GM19438 (cell line): ENCODE results near the gene TNFRSF8.
"Not testable (repeated sequence)": the region's sequence is repeated elsewhere in the genome, so short reads cannot be mapped to it uniquely, and the experiment has no call there.

Experiments
- ATAC-seq: cut with Tn5 transposase; IDR thresholded peaks from one replicate; pipeline ENCODE4 v1.9.1; 2021; ENCODE audit warnings: low read depth; ENCODE audit not compliant: unreplicated experiment

The TNFRSF8 gene

DNA sequence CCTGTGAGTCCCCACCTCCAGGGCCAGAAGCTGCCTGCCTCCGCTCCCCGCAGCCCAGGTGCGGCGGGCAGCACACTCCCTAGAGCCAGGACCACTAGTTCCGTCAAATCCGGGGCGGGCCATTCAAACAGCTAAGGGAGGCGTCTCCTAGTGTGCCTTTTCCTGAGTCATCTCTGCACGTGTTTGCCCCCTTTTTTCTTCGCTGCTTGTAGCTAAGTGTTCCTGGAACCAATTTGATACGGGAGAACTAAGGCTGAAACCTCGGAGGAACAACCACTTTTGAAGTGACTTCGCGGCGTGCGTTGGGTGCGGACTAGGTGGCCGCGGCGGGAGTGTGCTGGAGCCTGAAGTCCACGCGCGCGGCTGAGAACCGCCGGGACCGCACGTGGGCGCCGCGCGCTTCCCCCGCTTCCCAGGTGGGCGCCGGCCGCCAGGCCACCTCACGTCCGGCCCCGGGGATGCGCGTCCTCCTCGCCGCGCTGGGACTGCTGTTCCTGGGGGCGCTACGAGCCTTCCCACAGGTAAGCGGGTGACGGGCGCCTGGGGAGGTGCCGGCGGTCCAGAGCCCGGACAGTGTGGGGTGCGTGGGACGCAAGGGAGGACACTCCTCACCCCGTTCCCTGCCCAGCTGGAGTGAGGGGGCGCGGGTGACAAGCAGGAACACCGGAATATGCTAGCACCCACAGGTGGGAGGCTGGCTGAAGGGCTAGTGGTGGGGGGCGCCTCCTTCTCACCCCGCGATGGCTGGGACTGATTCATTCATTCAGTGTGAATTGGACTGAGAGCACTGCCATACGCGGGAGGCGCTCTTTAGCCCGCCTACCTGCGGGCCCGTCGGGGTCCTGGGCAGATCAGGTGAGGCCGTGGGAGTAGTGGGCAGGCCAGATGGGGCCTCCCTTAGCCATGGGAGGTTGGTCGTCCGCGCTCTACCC lies at the start of gene TNFRSF8:
Gene TNFRSF8, plus strand, starts transcription at position 163 of the 932 bp plus-strand sequence. Its CDS starts 296 bp downstream, at position 459.
- ATAC-seq, result no peak

DNA sequence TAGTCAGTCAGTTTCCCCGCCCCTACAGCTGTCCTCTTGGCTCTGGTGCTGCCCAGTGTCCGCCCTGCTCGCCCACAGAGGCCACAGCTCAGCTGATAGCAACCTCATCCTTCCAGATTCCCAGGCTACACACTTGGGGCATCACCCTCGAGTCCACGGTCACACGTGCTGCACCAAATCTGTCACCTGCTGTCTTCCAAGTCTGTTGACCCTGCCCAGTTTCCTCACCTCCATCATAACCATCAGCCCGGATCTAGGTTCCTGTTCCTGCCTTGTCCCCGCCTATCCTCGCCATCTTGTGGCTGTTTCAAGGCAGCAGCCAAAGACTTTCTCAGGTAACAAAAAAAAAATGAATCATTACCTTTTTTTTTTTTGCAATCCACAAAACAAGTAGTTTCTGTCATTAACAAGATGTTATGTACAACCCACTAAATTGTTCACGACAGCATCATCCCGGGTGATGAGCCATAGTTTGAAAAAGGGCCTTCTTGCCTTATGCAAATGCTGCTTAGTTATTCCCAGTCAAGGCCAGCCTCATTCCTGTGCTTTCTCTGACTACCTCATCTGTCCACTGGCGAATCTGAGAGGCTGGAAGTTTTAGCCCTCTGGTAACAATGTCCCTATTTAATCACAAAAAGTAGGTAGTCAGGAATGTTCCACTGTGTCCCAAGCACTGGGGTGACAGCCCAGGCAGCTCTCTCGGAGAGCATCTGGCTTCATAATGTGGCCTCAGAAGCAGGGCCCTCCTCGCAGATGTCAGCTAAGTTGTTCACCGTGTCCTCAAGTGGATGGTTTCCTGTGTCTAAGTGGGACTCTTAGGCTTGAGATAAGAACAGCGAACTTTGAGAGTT lies 48.7 kb upstream of the TNFRSF8 start:
- no peak for ATAC-seq

DNA sequence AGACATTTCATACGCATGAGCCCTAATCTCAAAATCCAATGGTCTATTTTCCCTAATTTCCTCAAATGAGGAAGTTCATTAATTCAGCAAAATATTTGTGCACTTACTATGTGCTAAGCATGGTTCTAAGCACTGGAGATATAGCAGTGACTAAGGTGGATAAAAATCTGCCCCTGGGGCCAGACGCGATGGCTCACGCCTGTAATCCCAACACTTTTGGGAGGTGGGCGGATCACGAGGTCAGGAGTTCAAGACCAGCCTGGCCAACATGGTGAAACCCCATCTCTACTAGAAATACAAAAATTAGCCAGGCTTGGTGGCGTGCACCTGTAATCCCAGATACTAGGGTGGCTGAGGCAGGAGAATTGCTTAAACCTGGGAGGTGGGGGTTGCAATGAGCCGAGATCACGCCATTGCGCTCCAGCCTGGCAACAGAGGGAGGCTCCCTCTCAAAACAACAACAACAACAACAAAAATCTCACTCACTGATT lies 48.1 kb upstream of the TNFRSF8 start:
- ATAC-seq, result no peak

DNA sequence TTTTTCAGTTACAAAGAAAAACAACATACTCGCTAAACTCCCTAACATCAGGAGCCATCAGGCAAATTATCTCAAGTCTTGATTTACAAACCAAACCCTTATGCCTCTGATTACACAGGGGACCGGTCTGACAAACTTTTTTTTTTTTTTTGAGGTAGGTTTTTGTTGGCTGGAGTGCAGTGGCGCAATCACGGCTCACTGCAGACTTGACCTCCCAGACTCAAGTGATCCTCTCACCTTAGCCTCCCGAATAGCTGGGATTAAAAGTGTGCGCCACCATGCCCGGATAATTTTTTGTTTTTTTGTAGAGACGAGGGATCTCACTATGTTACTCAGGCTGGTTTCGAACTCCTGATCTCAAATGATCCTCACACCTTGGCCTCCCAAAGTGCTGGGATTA lies 47.6 kb upstream of the TNFRSF8 start:
- ATAC-seq, result no peak

DNA sequence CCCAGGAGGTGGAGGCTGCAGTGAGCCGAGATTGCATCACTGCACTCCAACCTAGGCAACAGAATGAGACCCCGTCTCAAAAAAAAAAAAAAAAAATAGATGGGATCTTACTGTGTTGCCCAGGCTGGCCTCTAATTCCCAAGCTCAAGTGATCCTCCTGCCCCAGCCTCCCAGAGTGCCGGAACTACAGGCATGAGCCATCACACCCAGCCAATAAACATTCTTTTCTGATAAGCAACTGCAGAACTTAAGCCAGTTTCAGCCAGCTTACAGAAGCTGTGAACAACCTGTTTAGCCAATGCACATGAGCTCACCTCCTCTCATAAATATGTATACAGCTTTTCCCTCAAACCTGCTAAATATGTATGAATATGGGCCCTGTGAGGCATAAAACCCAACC lies 46.9 kb upstream of the TNFRSF8 start:
- no peak for ATAC-seq

DNA sequence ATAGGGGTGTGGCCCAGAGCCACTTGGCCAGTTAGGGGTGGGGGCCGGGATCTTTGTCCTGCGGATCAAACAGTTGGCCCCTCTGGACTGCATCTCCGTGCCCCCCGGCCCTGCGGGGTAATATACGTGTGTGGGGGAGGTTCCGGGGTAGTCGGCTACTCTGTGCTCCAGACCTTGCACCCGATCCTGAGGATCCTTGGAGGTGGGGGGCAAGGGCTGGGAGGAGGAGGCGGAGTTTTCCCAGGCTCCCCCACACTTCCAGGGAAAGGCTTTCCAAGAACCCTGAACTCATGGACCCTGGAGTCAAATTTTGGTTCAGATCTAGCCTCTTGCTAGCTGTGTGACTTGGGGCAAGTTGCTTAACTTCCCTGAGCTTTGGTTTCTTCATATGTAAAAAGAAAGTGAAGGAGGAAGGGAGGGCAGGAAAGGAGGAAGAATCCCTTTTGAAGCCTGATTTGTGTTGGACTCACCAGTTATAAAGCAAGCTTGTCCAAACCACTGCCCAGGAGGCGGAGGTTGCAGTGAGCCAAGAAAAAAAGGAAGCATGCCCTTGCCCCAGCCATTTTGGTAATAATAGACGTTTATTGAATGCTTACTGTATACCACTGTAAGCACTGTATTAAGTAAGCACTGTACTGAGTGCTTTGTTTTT lies 43.1 kb upstream of the TNFRSF8 start:
- ATAC-seq, result peak; percentile 7

DNA sequence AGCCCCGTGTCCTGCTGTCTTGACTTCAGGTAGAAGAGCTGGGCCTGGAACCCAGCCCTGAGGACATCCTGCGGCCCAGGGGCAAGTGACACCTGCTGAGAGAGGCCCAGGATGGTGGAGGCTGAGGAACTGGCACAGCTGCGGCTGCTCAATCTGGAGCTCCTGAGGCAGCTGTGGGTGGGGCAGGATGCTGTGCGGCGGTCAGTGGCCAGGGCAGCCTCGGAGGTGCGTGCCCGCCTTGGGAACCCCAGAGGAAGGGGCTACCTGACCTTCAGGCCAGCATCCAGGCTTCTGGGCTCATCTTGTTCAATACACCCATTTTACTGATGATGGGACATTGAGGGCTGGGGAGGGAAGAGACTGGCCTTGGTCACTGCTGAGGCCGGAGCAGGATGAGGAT lies 41.5 kb upstream of the TNFRSF8 start:
- no peak for ATAC-seq

DNA sequence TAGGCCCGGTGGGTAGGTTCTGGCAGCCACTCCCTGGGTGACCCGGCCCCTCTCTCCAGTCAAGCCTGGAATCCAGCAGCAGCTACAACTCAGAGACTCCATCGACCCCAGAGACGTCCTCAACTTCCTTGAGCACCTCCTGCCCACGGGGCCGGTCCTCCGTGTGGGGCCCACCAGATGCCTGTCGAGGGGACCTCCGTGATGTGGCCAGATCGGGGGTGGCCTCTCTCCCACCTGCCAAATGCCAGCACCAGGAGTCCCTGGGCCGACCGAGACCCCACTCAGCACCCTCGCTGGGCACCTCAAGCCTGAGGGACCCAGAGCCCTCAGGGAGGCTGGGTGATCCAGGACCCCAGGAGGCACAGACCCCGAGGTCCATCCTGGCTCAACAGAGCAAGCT lies 41.1 kb upstream of the TNFRSF8 start:
- ATAC-seq, result no peak

DNA sequence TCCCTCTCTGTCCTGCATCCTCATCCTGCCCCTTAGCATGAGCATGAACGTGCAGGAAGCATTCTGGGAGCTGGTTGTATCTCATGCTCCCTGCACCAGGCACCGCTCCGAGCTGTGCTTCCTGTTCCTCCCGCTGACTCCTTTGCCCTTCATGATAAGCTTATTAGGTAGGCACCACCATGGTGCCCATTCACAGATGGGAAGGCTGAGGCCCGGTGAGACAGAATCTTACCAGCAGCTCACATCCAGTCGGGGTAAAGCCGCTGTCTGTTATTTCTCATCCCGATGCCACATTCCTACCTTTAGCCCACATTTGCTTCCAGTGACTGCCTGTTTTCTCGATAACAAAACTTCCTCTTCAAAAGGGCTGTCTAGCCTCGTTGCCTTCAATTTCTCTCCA lies 36.5 kb upstream of the TNFRSF8 start:
- ATAC-seq, result no peak

DNA sequence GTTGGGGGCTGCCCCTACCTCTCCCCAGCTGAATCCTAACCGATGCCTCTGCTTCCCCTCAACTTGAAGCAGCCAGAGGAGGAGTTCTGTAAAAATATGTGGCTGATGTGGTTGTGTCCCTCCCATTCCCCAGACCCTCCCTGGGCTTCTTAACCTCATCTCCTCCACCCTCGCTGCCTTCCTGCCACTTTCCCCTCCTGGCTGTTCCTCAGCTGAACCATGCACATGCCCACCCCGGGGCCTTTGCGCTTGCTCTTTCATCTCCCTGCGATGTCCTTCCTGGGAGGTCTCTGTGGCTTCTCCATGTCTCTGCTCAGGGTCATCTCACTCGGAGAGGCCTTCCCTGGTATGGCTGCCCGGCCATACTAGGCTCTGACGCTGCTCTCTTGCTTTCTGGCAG lies 34.9 kb upstream of the TNFRSF8 start:
- ATAC-seq, result no peak

DNA sequence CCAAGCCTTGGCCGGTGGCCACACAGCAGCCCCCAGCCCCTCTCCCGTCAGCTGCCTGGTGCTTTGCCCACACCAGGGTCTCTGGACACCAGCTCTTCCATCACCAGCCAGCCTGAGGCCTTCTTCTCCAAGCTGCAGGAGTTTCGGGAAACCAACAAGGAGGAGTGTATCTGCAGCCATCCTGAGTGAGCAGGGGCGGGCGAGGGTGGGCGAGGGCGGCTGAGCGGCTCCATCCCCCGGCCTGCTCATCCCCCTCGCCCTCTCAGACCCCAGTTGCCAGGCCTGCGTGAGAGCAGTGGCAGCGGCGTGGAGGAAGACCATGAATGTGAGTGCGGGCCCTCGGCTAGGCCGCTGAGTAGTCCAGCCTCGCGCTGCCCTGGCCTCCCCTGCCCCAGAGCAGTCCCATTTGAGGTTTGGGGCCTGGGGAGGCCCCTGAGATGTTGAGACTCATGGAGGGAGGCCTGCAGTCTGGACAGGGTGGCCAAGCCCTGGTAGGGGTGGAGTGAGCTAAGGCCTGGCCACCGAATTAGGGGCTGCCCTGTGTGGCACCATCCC lies 34.1 kb upstream of the TNFRSF8 start:
- ATAC-seq, result no peak

DNA sequence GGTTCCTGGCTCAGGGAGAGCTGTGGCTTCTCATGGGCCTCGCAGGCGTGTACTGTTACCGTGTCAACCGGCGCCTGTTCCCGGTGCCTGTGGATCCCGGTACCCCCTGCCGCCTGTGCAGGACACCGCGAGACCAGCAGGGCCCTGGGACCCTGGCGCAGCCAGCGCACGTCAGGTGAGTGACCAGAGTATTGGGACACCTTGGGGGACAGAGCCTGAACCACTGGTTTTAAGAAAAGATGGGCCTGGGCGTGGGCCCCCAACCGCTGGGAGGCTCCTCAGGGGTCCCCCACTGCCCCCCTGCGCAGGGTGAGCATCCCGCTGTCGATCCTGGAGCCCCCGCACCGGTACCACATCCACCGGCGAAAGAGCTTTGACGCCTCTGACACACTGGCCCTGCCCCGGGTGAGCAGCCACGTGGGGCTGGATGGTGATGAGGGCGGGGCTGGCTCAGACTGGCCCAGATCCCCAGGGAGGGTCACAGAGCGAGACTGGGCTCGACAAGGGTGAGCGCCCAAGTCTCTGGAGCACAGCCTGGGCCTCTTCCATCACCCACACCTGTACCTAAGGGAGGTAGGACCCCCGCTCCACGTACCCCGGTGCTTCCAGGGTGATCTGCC lies 33.3 kb upstream of the TNFRSF8 start:
- no peak for ATAC-seq

DNA sequence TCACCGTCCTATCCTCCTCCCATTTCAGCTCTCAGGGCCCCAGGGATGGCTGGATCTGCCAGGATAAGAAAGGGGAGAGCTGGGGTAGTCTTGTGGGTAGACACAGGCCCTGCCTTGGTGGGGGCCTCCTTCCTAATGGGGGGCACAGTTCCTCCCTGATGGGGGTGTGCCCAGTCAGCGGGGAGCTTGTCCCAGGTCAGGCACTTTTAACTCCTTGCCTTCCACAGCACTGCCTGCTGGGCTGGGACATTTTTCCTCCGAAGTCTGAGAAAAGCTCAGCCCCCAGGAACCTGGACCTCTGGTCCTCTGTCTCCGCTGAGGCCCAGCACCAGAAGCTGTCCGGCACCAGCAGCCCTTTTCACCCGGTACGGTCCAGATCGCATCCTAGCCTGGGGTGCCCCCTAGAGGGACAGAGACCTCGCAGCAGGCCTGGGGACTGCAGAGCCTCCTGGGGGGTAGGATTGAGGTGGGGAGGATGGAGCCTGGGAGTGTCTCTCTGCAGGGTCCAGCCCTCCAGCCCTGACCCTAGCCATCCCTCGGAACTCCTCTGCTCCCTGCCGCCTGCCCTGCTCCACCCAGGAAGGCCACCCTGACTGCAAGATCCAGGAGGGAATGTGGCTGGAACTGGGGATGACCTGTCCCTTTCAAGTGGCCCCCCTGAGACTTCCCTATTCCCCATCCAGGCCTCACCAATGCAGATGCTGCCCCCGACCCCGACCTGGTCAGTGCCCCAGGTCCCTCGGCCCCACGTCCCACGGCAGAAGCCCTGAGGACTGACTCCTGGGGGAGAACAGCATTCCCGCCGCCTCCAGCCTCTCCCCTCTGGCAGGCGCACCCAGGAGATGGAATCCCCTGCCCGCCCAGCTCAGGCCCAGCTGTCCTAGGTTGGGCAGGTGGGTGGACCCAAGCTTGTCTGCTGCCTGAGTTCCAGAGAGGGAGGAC lies 31.8 kb upstream of the TNFRSF8 start:
- no peak for ATAC-seq

DNA sequence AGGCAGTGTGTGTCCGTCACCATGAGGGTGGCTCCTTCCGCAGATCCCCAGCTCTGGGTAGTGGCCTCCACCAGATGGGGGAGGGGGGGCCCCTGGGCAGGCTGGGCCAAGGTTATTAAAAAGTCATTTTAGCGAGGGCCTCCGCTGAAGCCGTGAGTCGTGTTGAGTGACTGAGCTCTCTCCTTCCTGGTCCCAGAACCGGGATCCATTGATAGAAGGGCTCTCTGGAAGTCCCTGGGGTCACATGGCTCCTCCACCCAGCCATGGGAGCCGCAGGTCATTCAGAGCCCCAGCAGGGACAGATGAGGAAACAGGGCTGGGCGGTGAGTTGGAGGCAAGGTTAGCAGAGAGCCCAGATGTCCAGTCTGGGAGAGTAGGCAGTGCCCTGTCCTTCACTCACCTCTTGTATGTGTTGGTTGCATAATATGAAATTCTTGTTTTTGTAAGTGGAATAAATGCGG lies 30.9 kb upstream of the TNFRSF8 start:
- no peak for ATAC-seq

DNA sequence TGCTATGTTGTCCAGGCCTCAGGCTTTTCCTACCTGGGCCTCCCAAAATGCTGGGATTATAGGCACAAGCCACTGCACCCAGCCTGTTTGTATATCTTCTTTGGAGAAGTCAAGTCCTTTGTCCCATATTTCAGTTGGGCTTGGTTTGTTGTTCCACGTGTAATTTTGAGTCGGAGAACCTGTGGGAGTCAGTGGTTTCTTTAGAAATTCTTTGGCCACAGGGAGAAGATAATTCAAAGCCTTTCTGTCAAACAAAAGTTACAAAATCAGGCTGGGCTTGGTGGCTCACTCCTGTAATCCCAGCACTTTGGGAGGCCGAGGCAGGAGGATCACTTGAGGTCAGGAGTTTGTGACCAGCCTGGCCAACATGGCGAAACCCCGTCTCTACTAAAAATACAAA lies 29.7 kb upstream of the TNFRSF8 start:
- ATAC-seq, result not testable (repeated sequence)

DNA sequence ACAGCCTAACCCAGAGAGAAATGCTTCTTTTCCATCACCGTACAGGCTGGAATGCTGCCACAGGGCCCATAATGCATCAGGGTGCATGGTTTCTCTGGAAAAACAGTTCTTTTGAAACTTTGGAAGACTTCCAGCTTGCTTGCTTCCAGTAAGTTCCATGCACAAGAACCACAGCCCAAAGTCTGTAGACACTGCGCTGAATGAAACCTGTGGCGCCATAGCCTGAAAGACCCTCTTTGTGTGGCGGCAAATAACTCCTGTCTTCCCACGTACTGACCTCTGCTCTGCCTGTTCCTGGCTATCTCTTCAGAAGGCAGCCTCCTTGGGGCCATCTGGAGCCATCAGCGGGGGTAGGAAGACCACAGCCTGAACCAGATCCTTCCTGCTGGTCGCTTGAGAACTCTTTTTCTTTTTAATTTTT lies 28.7 kb upstream of the TNFRSF8 start:
- ATAC-seq, result no peak

DNA sequence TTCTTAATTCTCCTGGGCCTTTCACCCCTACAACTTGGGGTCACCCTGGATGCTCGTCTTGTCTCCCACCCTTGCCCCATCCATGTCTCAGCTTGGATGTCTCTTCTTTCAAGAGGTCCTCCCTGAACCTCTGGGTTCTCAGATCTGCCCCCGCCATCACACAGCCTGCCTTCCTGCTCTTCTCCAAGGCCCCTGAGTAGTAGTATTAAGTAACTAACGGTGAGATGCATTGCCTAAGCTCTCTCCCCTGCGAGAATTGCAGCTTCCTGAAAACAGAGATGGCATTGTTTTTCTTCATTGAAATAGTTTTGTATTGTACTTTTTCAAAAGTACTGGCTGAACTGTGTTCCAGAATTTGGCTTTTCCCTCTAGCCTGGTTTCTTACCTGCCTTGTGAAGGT lies 27.8 kb upstream of the TNFRSF8 start:
- ATAC-seq, result no peak

DNA sequence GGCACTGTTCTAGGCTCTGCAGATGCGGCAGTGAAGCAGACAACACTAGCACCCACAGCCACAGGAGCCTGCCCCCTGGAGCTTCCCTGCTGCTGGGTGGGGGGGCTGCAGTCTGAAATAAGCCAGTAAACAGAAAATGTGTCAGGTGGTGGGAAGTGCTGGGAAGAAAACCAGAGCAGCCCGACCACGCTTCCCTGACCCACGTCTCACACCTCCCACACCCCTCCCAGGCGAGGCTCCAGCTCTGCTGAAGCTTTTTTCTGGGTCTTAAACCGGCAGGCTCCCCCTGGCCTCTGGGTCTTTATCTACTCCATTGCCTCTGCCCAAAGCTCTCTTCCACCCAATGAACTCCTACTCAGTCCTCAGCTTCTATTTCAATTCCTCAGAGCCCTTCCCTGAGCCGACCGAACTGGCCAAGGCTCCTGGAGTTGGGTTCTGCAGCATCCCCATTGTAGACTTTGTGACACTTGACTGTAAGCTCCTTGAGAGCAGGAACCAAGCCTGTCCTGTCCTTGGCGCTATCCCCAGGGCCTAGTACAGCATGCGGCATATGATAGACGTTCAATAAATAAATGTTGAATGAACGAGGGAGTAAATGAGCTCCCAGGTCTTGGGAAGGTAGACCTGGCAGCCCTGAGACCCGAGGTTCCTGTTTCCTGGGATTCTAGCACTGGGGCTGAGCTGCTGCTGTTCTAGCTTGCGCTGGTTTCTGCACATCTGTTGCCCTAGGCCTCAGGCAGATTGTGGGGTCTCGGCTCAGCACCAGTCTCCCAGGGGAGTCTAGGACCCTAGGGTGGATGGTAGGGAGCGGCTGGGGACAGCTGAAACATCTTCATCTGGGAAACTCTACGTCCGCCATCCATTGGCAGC lies 25.4 kb upstream of the TNFRSF8 start:
- no peak for ATAC-seq
